GM10248 (cell line): ENCODE measurements around the gene PTPRR.

Experiments
- CTCF ChIA-PET: fragments of 300-600 bp; sonication (Branson Sonifier 250); formaldehyde crosslinking; extraction: SDS; loops from one replicate; lab custom pipeline; 2021; ENCODE audit warnings: antibody characterized with exemption; lab: Yijun Ruan, JAX
- POLR2A ChIA-PET: fragments of 350-650 bp; sonication (Branson Sonifier 250); formaldehyde crosslinking; extraction: SDS; loops from one replicate; lab custom pipeline; 2020; ENCODE audit warnings: antibody characterized with exemption; lab: Yijun Ruan, JAX
- DNase-seq: peaks from one replicate; pipeline ENCODE4 v3.0.0; 2012; ENCODE audit errors: extremely low spot score
- CTCF ChIP-seq: IDR thresholded peaks from 2 replicates; pipeline ENCODE4 v1.5.1; 2012; ENCODE audit warnings: mild to moderate bottlenecking, low read depth; ENCODE audit errors: extremely low read depth, missing control alignments, control extremely low read depth

PTPRR gene

GRCh38 chr12:70607107-70607506 lies 313.4 kb downstream of the PTPRR start:
- ChIA-PET POLR2A (no interaction called here), CTCF (no interaction called here)
- TF ChIP-seq CTCF, result no peak
- no peak for DNase-seq

- no peak for TF ChIP-seq CTCF
- no peak for DNase-seq
- CTCF ChIA-PET, result interaction anchor here (0.8 to 1.4 kb wide), 5 partner anchors 10 to 706 kb away, joined by 3 to 5 read pairs (median 3); no protein-coding TSS in a partner anchor
- POLR2A ChIA-PET, result no interaction called here
Observed at GRCh38 chr12:70605976-70606375, 314.6 kb downstream of the PTPRR start.

- POLR2A ChIA-PET, result no interaction called here
- DNase-seq, result no peak
- TF ChIP-seq CTCF, result no peak
- CTCF ChIA-PET, result interaction anchor here (1.4 kb wide), 1 partner anchor 11 kb away, joined by 3 read pairs; no protein-coding TSS in a partner anchor
Observed at GRCh38 chr12:70604662-70605061, 315.9 kb downstream of the PTPRR start.

GRCh38 chr12:70603044-70603443 lies 317.5 kb downstream of the PTPRR start:
- ChIA-PET POLR2A (no interaction called here), CTCF (interaction anchor here (1.0 to 1.7 kb wide), 2 partner anchors 14 to 724 kb away, joined by 4 to 5 read pairs; no protein-coding TSS in a partner anchor)

GRCh38 chr12:70598467-70599193 lies 321.9 kb downstream of the PTPRR start:
- POLR2A ChIA-PET, result no interaction called here

More at GRCh38 chr12:70603044-70603443, 317.5 kb downstream of the PTPRR start:
- DNase-seq, result no peak
- no peak for TF ChIP-seq CTCF

GRCh38 chr12:70592664-70593063 lies 327.9 kb downstream of the PTPRR start:
- ChIA-PET POLR2A (no interaction called here), CTCF (interaction anchor here (0.9 to 1.2 kb wide), 2 partner anchors 14 to 16 kb away, joined by 3 to 4 read pairs; no protein-coding TSS in a partner anchor)
- DNase-seq, result no peak
- no peak for TF ChIP-seq CTCF

More at GRCh38 chr12:70598467-70599193, 321.9 kb downstream of the PTPRR start:
- no peak for TF ChIP-seq CTCF
- CTCF ChIA-PET, result interaction anchor here (0.9 kb wide), 1 partner anchor 9 kb away, joined by 3 read pairs; no protein-coding TSS in a partner anchor
- DNase-seq, result no peak
